NB4 (cell line): Measurements from ENCODE around the gene ADAM12.

ENCODE experiments used
- CTCF ChIP-seq: IDR thresholded peaks from one replicate; pipeline ENCODE4 v1.5.1; 2012; ENCODE audit warnings: low read depth, low read length
- POLR2A ChIP-seq: IDR thresholded peaks from 2 replicates; pipeline ENCODE4 v1.6.1; 2011; ENCODE audit warnings: mild to moderate bottlenecking; ENCODE audit not compliant: insufficient read length; ENCODE audit errors: extremely low read depth
- TF ChIP-seq, protein P1 (sequence below): IDR thresholded peaks from 2 replicates; pipeline ENCODE4 v1.6.1; 2011; ENCODE audit warnings: low read depth, low read length

GRCh38 chr10:126177417-126178030 is 210.8 kb downstream of the ADAM12 start:
- TF ChIP-seq, protein P1, sequence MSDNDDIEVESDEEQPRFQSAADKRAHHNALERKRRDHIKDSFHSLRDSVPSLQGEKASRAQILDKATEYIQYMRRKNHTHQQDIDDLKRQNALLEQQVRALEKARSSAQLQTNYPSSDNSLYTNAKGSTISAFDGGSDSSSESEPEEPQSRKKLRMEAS: no peak
- TF ChIP-seq CTCF (no peak), POLR2A (no peak)
